Choroid plexus epithelial cell (primary cell): ENCODE measurements around the gene DPP9.

Experiments
- DNase-seq: peaks from one replicate; pipeline ENCODE4 v3.0.0-alpha.2; 2010; ENCODE audit warnings: low read depth
- H3K4me3 ChIP-seq: 2 replicates; pipeline ENCODE4 v1.5.1; 2011; ENCODE audit warnings: low read depth, mild to moderate bottlenecking, control low read depth, low read length, moderate library complexity
- CTCF ChIP-seq: conservative IDR thresholded peaks from 2 replicates; pipeline ENCODE4 v1.5.1; 2011; ENCODE audit warnings: low read depth, mild to moderate bottlenecking, control low read depth, inconsistent platforms, low read length, moderate library complexity

Gene DPP9

GRCh38 chr19:4723595-4724514 lies at the start of gene DPP9:
Gene DPP9 (minus strand): TSS chr19:4723842. CDS start chr19:4719906, 3,936 bp downstream.
- TF ChIP-seq CTCF: peak; percentile 37
- peak within 1 kb of the TSS; percentile 84 for H3K4me3 ChIP-seq

GRCh38 chr19:4773047-4773640 lies 49.5 kb upstream of the DPP9 start:
- TF ChIP-seq CTCF: no peak
- DNase-seq: no peak
- H3K4me3 ChIP-seq: no peak overlapping the region

More at GRCh38 chr19:4723595-4724514, at the start of gene DPP9:
- DNase-seq: peak; percentile 99

DNA sequence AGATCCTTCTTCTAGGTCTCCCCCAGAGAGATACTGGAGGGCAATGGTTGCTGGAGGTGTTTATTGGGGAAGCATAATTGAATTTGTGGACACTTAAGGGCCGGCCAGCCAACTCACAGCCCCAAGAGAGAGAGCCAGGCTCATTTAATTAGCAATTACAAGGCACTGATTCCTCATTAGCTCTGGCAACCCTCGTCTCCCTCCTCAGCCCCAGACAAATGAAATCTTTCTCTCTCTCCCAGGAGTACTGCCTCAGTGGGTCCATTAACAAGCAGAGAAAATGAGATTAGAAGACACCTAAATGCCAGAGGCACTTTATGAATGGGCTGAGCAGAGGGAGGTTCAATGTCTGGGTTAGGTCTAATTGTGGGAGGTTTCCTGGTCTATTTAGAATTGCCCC lies 48.9 kb upstream of the DPP9 start:
- H3K4me3 ChIP-seq: no peak overlapping the region
- no peak for TF ChIP-seq CTCF
- DNase-seq: no peak

GRCh38 chr19:4768934-4769777 lies 45.5 kb upstream of the DPP9 start:
- peak; percentile 92 for DNase-seq
- TF ChIP-seq CTCF: no peak
- H3K4me3 ChIP-seq: no peak overlapping the region

DNA sequence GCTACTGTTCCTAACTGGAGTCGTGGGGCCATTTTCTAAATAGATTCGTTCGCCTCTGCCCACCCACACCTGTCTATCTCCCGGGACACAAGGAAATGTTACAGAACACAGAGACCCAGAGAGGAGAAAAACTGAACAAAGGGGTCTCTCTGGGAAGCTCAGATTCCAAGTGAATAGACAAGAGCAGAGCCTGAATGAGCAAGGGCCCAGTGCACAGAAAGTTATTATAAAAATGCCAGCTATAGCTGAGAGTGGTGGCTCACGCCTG lies 40.7 kb upstream of the DPP9 start:
- TF ChIP-seq CTCF: no peak
- no peak for DNase-seq

DNA sequence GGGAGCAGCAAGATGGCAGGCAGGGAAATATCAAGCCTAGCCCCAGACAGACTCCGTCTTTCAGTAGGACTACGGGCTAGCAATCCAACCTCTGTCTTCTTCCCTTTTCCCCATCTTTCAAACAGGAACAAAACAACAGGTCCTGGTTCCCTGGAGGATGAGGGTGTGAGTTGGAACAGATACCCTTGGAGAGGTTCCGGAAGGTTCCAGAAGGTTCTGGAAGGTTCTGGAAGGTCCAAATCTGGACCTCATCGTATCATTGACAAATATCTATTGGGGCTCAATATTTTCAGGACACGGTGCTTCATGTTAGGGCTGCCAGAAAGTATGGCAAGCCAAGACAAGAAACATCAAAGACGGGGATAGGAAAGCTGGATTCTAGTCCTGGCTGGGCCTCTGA lies 39.4 kb upstream of the DPP9 start:
- no peak for TF ChIP-seq CTCF
- DNase-seq: no peak
- no peak overlapping the region for H3K4me3 ChIP-seq

More for the DNA sequence above, 40.7 kb upstream of the DPP9 start:
- no peak overlapping the region for H3K4me3 ChIP-seq
